GM19043 (cell line): ENCODE data around the gene DEDD.

Experiments used
- ATAC-seq: cut with Tn5 transposase; IDR thresholded peaks from one replicate; pipeline ENCODE4 v1.9.1; 2021; ENCODE audit warnings: low read depth; ENCODE audit not compliant: unreplicated experiment

DEDD gene, protein sequence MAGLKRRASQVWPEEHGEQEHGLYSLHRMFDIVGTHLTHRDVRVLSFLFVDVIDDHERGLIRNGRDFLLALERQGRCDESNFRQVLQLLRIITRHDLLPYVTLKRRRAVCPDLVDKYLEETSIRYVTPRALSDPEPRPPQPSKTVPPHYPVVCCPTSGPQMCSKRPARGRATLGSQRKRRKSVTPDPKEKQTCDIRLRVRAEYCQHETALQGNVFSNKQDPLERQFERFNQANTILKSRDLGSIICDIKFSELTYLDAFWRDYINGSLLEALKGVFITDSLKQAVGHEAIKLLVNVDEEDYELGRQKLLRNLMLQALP

DNA sequence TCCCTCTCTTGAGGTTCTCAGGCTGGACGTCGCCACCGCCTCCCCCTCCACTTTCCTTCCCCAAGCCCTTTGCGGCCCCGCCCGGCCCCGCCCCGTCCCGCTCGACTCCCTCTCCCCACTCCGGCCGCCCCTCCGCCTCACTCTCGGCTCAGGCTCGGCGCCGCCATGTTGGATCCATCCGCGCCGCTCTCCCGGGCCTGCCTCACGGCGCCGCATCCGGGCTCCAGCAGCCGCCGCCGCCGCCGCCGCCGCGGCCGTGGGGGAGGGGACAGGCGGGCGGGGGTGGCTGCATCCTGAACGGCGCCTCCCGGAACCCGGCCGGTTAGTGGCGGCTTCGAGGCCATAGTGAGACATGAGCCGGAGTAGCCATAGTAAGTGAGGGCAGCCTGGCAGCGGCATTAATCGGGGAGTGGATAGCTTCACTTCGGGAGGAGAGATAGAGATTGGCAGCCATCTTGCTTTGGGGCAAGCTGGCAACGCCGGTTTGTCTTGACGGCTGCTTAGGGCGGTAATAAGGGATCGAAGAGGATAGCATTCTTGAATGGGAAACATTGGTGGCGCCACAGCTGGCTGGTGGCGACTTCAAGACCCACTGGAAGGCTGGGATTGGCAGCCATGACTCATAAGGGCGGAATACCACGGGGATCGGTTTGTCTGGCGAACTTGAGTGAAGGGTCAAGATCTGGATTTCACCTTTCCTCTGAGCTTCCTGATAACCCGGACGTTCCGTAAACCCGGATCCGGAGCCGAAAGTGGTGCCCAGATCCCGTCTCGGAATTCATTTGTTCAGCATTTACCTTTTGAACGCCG, at the start of gene DEDD:
Gene DEDD (minus strand): TSS at position 258 of the 810 bp plus-strand sequence. CDS start 8,205 bp downstream, outside the sequence.
- peak; percentile 98 for ATAC-seq

DNA sequence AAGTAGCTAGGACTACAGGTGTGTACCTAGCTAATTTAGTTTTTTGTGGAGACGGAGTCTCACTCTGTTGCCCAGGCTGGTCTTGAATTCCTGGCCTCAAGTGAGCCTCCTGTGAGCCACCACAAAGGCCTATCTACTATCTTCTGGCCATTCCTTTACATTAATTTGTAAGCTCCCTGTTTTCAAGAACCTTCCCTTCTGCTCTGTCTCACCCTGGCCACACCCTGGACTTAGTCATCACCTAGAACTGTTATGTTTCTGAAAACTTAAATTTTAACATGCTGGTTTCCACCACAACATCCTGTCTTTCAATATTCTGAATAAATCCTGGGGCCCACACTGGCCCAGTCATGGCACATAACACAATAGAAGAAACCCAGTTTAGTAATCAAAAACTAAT, 49.7 kb upstream of the DEDD start:
- ATAC-seq: peak; percentile 30

DNA sequence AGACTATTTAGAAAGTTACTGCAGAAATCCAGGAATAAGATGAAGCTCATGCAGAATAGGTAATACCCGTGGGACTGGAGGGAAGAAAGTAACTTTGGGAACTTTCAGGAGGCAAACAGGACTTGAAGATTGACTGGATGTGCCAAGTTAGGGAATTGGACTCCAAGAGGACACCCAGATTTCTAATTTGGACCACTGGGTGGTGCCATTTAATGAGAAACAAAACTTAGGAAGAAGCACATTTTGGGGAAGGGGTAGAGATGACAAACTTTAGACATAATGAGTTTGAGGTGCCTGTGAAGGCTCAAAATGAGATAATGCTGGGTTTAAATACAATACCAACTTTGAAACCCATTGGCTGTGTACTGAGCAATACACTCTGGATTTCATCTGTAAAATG, 48.2 kb upstream of the DEDD start:
- no peak for ATAC-seq

DNA sequence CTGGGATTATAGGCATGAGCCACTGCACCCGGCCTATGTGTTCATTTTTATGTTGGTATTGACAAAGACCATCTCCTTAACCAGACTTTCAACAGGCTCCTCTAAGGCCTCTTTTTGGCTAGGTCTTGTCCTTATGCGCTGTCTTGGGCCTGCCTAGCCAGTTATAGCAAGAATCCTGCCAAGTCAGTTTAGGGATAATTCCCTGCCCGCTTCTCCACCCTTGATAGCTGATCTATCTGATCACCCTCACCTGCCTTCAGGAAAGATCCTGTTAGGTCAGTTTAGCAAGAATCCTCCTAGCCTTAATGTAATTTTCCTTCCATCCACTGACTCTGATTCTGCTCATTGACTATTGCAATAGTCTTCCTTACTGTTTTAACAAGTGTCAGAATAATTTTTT, 47.2 kb upstream of the DEDD start:
- ATAC-seq: no peak

DNA sequence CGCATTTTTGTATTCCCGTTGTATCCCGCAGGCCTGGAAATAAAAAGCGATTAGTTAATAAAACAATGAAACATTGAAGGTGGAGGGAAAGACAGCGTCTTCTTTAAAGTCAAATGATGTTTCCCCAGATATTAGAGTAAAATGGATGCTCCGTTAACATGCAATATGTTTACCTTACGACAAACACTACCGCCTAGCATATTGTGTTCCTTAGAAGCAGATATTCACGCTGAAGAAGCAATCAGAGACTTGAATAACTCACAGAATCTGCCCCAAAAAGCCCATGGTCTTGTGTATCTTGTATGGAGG, 45.4 kb upstream of the DEDD start:
- ATAC-seq: no peak

DNA sequence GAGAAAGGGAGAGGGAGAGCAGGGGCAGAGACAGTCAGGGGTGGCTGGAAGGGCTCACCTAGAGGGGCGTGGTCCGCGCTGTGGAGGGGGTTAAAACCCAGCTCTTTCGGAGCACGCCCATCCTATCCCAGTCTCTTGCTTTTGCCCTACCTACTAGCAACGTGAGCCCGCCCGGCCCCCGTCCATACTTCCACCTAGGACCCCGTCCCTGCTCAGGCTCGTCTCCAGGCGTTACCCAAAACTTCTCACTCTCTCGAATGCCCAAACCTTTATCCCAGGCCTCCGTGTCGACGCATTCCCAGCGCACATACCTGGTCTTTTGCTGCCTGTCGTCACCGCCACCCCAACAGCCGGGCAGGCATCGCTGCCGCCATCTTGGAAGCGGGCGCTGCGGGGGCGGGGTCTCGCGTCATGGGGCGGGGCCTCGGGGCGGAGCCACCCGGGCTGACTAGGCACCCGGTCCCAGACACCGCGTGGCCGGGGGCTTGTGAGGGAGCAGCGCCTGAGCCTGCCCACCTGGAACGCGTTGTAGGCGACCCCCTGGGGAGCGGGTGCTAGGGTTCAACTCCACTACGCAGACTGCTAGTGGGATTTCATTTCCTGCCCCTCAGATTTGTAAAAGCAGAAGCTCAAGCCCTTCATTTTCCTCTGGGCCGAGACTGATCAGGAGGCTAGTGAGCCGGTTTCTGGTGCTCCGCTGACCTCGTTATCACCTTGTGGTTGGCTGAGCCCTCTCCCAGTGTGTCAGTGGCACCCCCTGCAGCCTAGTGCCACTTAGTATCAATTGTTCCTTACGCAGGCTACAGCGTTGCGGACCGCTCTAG, 44.9 kb upstream of the DEDD start, which contains the start of gene B4GALT3:
Gene B4GALT3 (minus strand): TSS at position 396 of the 824 bp plus-strand sequence. CDS start 1,447 bp downstream, outside the sequence.
- peak; percentile 73 for ATAC-seq

DNA sequence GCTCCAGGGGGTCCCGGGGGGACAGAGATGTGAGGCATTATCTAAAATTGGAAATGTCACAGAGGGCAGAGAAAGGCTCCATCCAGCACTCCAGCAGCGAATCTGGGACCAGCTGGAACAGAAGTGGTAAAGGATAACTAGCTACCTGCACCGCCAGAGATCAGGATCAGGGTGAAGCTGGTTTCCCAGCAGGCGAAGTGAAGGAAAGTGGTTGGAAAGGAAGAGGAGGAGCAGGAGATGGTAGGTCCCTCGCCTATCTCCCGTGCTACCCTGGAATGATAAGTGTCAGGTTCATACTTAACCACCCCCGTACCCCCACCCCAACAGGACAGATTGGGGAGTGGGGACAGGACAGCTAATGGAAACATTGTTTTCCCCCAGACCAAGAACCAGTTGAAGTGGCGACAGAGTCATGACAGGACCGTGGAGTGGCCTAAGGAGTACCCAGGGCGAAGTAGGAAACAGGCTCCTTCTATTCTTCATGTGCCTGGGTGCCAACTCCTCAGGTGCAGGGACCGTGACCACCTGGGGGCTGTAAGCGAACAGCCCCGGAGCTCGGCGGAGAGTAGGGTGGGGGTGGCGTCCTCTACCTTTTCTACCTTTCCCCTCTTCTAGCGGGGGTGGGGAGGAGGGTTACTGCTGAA, 44.1 kb upstream of the DEDD start:
- no peak for ATAC-seq

DNA sequence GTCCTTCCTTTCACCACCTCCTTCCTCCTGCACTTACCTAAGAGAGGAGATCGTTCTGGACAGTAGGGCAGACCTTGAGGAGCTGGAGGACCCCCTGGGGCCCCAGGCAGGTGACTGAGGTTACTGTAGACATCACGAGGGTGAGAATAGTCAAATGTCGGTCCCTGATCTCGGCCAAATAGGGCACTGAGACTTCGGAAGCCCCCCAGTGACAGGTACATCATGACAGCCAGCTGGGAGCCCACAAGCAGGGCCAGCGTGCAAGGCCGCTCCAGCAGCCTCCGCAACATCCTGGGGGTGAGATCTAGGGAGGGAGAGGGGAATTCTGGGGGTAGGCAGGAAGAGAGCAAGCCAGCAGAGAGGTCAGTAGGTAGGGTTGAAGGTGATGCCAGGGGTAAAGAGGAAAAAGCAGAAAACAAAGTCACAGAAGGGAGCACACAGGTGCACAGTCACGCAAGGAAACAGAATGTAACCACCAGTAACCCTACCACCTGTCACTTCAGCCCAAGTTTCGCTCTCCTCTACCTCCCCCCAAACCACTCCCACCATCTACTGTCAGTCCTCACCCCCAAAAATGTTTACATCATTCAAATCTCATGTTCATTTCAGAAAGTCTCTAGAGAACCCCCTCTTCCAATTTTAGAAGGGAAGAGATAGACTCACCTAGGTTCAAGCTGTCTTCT, 43.4 kb upstream of the DEDD start:
- ATAC-seq: no peak

DNA sequence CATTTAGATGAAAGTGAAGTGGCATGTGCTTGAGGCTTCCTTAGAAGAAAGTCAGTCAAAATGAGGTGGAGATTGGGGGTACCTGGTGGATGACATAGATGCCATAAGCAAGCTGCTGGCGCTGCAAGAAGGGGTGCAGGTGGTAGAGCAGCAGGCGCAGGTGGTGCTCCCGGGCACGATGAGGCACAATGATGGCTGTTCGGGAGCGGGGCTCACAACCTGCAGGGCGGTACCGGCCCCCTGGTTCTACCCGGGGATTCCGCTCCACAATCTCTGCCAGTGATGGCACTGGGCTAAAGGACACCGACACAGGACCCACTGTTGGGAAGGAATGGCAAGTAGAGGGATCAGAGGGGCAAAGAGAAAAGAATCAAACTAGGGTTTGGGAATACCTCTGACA, 42.4 kb upstream of the DEDD start:
- ATAC-seq: no peak

DNA sequence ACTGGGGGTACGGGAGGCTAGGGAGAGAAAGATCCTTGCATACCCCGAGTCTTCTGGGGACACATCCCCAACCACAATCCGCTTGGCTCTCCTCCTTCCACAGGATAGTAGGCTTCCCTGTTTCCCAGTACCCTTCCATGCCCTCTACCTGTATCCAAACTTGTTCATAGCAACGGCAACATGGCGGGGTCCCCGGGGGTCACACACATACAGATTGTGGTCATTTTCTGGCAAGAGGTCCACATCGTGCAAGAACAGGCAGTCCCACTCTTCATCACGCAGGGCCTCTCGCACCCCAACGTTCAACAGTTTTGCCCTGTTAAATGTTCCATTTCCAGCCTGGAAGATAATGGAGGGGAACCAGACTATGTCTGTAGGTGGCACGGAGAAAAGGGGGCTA, 41.2 kb upstream of the DEDD start:
- no peak for ATAC-seq

DNA sequence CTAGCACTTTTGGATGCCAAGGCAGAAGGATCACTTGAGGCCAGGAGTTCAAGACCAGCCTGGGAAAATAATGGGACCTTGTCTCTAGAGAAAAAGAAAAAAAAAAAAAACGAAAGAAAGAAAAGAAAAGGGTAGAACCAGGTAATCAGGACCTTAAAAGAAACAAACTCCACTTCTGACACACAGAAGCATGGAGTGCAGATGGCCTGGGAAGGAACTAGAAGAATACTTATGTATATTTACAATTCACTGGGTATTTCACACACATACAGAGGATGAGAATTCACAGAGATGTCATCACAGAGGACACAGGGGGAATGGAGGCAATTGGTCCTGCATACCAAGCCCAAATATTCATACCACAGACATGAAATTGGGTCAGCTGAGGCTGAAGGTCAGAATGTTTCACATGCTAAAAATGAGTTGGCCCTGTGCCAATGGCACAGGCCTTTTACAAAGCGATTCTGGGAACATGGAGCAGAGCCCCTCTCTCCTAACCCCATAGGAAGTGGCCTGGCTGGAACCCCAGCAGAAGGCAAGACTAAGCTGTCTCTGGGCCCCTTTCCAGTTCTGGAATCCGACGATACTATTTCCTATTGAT, 40.4 kb upstream of the DEDD start:
- ATAC-seq: no peak

DNA sequence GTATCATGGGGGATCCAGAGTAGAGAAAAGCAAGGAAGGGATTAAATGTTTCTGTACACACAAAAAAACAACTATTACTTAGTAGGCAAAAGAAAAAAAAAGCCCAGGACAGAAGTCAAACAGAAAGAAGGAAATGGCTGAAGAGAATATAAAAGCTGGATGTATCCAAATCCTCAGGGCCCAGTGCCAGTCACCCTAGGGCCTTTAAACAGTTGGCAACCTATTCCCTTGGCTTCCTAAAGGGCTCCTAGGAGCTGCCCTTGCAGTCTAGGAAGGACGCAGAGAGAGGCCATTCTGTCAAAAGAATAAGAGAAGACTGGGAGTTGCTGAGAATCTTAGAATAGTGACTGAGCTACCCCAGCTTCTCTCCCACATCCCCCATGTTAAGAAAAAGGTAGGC, 39.9 kb upstream of the DEDD start:
- ATAC-seq: no peak

DNA sequence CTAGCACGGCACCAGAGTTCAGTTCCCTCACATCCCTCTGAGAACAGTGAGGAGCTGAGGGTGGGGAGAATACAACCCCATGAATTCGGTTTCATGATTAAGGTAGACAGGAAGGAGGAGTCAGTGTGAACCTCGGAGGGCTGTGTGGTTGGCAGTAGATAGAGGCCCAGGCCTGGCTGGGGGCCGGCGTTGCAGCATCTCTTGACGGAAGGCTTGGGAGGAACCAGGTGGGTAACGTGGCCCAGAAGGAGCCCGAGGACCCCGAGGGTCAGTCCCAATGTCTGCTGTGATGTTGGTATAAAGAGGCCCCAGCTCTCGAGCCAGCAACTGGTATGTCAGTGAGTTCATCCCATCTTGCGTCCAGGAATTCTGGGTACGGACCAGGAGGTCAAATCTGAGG, 39.2 kb upstream of the DEDD start:
- ATAC-seq: no peak

DNA sequence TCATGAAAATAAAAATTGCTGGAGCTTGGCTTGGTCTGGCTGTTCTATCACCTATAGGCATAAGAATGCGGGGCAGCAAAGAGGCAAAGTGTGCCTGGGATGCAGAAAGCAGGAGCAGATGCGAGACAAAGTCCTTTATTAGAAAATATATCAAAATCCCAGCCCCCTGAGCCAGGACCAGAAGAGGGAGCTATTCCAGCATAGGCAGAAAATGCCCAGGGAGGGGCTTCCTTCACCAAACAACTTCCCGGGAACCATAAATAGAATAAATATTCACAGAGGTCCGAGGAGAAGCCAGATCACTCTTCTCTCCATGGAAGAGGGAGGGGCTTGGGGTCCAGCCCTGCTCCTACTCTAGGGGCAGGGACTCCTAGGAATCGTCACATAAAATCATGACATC, 38.7 kb upstream of the DEDD start:
- ATAC-seq: no peak

DNA sequence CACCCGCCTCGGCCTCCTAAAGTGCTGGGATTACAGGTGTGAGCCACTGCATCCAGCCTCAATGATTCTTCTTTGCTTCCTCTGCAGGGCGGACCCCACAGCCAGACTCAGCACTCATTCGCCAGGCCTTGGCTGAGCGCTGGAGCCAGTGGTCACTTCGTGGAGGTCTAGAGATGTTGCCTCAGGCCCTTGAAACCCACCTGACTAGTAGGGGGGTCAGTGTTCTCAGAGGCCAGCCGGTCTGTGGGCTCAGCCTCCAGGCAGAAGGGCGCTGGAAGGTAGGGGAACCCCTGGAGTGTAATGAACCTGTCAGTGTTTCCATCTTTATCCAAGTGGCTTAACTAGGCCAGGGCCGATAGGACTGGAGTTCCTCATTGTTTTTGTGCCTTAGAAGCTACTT, 36.4 kb upstream of the DEDD start:
- no peak for ATAC-seq

DNA sequence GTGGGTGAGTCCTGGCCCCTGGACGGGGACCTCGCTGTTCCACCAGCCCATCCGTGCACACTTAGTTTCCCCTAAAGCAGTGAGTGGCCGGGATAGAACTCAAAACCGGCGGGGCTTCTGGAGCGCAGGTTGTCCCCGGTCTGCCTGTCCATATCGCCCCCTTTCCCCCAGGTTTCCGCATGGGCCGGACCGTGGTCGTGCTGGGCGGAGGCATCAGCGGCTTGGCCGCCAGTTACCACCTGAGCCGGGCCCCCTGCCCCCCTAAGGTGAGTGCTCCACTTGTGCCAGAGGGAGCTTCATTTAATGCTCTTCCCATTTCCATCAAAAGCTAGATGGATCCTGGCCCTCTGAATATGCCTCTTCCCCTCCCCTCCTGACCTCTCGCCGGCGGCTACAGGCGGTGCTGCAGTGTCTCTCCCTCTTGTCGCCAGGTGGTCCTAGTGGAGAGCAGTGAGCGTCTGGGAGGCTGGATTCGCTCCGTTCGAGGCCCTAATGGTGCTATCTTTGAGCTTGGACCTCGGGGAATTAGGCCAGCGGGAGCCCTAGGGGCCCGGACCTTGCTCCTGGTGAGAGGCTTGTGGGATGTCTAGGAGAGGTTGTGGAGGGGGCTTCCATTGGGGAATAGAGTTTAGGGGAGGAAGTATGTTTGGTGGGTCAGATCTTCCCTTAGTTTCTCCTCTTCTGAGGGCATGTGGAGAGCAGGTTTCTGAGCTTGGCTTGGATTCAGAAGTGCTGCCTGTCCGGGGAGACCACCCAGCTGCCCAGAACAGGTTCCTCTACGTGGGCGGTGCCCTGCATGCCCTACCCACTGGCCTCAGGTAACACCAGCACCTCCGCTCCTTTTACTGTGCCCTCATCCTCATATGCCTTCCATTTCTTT, 34.4 kb upstream of the DEDD start:
- ATAC-seq: no peak

DNA sequence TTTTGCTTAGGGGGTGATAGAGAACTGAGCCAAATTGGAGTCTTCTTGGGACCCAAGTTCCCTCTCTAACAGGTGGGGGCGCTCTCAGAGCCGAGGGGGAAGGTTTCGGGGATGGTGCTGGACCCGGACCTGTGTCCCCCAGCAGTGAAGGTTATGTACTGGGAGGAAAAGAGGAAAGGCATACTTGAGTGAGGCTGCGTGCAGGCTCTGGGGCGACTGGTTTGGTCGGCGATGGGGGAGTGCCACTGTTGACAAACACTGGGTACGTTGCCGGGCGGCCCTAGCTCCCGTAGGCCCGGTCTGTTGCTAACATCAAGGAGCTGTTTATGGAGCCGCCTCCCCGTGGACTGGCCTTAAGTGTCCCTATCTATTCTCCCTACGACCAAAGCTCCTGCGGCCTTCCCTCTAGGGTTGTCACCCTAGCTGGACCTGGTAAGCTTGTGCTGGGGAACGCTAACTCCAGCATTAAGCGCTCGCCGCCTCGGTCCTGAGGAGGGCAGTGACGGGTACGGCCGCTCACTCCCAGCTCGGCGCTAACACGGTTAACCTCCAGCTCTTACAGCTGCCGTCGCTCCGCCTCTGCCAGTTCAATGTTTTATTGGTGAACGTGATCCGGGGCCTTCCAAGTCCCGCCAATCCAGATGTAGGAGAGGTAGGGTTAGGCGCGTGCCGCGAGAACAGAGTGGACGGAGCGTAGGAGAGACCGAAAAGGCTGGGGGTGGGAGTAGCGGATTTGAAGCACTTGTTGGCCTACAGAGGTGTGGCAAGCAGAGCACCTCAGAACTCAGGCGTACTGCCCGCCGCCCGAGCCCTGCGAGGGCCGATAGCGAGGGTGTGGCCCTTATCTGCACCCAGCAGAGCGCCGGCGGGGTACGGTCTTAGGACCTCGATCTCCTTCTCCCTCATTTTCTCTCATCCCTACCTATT, 33.5 kb upstream of the DEDD start, which contains the start of gene PPOX:
Gene PPOX (plus strand): TSS at position 685 of the 927 bp plus-strand sequence. CDS start 422 bp downstream, outside the sequence.
- peak; percentile 96 for ATAC-seq
